Right kidney (tissue), 1 donor: ENCODE results near the gene ID1.
"Not testable (repeated sequence)": the region's sequence is repeated elsewhere in the genome, so short reads cannot be mapped to it uniquely, and the experiment has no call there.

Experiments
- DNase-seq: peaks from one replicate; pipeline ENCODE4 v3.0.0-alpha.2; 2016

The ID1 gene

DNA sequence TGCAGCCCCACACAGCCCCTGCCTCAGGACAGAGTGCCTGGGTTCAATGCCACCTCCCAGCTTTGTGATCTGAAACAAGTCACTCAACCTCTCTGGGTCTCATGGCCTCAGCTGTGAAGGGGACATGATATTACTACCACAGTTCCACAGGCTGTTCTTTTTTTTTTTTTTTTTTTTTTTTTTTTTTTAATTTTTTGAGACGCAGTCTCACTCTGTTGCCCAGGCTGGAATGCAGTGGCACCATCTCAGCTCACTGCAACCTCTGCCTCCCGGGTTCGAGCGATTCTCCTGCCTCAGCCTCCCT is 8.7 kb upstream of the ID1 start:
- DNase-seq = not testable (repeated sequence)

- DNase-seq = no peak
Observed at GRCh38 chr20:31596831-31597480, 8.1 kb upstream of the ID1 start.

- no peak for DNase-seq
Observed at GRCh38 chr20:31597481-31597855, 7.6 kb upstream of the ID1 start.

GRCh38 chr20:31602431-31602778 is 2.7 kb upstream of the ID1 start:
- DNase-seq = no peak

GRCh38 chr20:31602779-31603441 is 2.2 kb upstream of the ID1 start:
- no peak for DNase-seq

- peak; percentile 89 for DNase-seq
Observed at GRCh38 chr20:31603822-31604566, 1.1 kb upstream of the ID1 start.

DNA sequence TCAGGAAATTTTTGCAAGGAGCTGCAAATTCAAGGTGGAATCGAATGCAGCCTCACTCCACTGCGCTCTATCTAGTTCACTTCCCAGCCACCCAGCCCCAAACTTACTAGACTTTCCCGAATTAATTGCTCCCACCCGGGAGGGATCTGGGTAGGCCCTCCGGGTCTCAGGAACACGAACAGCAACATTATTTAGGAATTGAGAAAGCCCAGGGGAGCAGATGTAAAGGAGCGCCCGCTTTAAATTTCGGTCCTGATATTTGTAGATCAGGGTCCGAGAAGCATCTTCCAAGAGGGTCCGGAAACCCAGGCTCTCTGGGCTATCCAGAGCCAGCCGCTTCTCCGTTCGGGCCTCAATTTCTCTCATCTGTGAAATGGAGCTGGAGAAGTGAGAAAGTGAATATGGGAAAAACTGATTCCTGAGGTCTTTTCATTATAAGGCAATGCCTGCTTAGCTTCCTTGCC is 490 bp upstream of the ID1 start:
- no peak for DNase-seq

- peak; percentile 70 for DNase-seq
Observed at GRCh38 chr20:31605902-31606803, 1.1 kb downstream of the ID1 start.

GRCh38 chr20:31606804-31607639 is 1.9 kb downstream of the ID1 start:
- DNase-seq = peak; percentile 65

DNA sequence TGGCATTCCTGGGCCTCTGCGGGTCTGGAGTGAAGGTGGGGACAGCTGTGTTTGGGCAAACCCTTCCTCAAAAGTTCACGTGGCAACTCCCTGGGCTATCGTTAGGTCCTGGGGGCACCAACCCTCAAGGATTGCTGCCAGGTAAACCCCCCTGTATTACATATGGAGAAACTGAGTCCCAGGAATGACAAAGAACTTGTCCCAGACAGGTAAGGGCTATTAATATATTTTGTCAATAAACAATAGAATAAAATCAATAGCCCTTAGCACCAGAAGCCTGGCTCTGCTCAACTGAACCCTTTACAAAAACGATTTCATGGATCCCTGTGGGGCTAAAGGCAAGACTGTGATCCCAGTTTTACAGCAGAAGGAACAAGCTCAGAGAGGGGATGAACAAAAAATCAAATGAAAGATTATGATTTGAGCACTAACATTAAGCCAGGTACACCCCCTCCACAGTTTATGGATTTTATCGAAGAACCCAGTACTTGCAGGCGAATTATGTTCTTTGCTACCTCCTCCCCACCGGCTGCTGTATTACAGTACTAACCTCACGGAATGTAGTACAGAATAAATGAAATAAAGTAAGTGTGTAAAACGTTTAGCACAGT is 2.7 kb downstream of the ID1 start:
- no peak for DNase-seq

DNA sequence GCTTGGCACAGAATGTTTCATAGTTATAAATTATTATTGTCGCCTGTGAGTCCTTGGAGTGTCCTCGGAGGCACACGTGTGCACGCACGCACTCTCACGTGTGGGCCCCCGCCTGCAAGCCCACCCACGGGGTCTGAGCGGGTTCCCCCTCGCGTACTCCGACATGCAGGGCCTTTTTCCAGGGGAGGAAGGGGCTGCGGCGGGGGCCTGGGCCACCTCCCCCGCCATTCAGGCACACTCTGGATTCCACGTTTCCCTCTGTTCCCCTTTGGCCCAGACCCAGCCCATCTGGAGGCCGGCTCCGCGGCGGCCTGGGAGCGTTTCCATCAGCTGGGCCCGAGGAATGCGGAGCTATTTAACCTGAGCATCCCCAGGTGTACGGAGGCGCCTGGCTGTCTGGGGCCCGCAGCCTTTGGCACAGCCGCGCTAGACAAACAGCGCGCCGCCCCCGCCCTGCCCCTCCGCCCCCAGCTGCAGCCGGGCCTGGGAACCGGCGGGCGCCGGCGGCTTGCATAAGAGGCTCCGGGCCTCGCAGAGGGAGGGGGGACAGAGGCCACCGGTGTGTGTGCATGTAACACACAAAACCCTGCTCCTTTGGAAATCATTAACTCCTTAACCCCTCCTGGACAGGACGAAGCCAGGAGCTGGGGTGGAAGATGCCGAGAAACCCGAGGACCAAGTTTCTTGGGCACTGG is 3.3 kb downstream of the ID1 start:
- peak; percentile 86 for DNase-seq

DNA sequence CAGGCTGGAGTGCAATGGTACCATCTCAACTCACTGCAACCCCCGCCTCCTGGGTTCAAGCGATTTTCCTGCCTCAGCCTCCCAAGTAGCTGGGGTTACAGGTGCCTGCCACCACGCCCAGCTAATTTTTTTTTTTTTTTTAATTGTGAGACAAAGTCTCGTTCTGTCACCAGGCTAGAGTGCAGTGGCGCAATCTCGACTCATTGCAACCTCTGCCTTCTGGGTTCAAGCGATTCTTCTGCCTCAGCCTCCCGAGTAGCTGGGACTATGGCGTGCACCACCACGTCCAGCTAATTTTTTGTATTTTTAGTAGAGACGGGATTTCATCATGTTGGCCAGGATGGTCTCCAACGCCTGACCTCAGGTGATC is 7.2 kb downstream of the ID1 start:
- not testable (repeated sequence) for DNase-seq

- no peak for DNase-seq
Observed at GRCh38 chr20:31615416-31615815, 10.3 kb downstream of the ID1 start.

- DNase-seq = no peak
Observed at GRCh38 chr20:31617432-31618104, 12.5 kb downstream of the ID1 start.

DNA sequence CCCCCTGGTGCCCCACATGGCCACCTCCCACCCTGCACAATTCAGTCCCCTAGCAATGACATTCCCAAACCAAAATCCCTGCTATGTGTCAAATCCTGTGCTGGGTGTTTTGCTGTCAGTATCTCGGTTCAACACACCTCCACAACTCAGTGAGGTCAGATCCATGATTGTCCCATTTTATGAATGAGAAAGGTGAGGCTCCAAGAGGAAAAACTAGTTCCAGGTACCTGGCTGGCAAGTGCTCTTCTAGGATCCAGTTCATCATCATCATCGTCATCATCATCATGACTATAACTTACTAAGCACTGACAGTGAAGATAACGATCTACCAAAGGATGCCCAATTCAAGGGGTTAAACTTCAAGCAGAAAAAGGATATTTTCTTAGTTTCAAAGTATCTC is 15.2 kb downstream of the ID1 start:
- no peak for DNase-seq

- not testable (repeated sequence) for DNase-seq
Observed at GRCh38 chr20:31623123-31623505, 18.0 kb downstream of the ID1 start.

- DNase-seq = not testable (repeated sequence)
Observed at GRCh38 chr20:31626534-31626933, 21.4 kb downstream of the ID1 start.

GRCh38 chr20:31628057-31628456 is 23.0 kb downstream of the ID1 start:
- not testable (repeated sequence) for DNase-seq

DNA sequence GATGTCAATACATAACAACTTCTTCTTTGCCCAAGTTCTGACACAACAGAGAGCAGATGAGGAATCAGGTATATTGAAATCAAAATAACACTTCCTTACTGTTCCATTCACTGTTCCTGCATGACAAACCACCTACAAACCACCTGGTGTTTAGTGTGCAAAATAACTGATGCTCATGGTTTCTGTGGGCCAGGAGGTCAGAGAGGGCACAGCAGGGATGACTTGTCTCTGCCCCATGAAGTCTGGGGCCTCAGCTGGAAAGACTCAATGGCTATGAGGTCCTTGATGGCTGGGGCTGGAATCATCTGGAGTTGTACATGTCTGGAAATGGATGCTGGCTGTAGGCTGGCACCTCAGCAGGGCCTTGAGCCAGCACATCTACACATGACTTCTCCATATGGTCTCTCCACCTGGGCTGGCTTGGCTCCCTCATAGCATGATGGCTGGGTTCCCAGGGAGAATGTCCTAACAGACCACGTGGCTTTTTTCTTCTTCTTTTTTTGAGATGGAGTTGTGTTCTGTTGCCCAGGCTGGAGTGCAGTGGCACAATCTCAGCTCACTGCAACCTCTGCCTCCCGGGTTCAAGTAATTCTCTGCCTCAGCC is 25.2 kb downstream of the ID1 start:
- DNase-seq = no peak
